ENCODE results near the gene APPBP2. TPM values are rescaled to one million over a fixed set of nuclear protein-coding genes. Genes with fewer than 3 reads are reported as not detected.

Gene APPBP2
- total and polyA plus RNA-seq, 2 donors from 2014 or later: 10.9 to 44.4 TPM

- no peak for FAIRE-seq
- no peaks in the 10 kb centered on the region for H3K27me3 ChIP-seq (ENCODE audit: control insufficient read depth, insufficient read depth, low read length)
- intact Hi-C loops (cut with DNase I): no loop called here
- H3K9ac ChIP-seq (ENCODE audit: low read length in 3 of 3): no peak overlapping the region
- no peak overlapping the region for H3K27ac ChIP-seq (ENCODE audit: low read depth in 2 of 2, low read length in 2 of 2)
- H3K4me3 ChIP-seq (ENCODE audit: low read length in 3 of 3): no peak overlapping the region
- peaks cover 4 to 8% (median 4%) of the 10 kb centered on the region in 3 donors for H3K36me3 ChIP-seq (ENCODE audit: control insufficient read depth in 2 of 3, insufficient read depth in 3 of 3, low read length in 3 of 3)
- TF ChIP-seq CTCF (IDR thresholded peaks at IDR 0.05; ENCODE audit: borderline replicate concordance, extremely low read depth, insufficient read depth): no peak
- H3K4me1 ChIP-seq (ENCODE audit: control insufficient read depth in 2 of 3, insufficient read depth in 2 of 3, low read depth in 1 of 3, low read length in 3 of 3): no peaks in the 10 kb centered on the region
- DNase-seq: peak in 1 of 5 donors; percentile 11
- no peaks in the 10 kb centered on the region for H3K9me3 ChIP-seq (ENCODE audit: control insufficient read depth in 2 of 3, insufficient read depth in 1 of 3, low read length in 3 of 3)
Measured at GRCh38 chr17:60442271-60443173, 83.5 kb downstream of the APPBP2 start.

- Histone ChIP-seq H3K9me3 (ENCODE audit: control insufficient read depth in 2 of 3, insufficient read depth in 1 of 3, low read length in 3 of 3) (no peaks in the 10 kb centered on the region), H3K27ac (ENCODE audit: low read depth in 2 of 2, low read length in 2 of 2) (no peak overlapping the region), H3K4me3 (ENCODE audit: low read length in 3 of 3) (no peak overlapping the region), H3K9ac (ENCODE audit: low read length in 3 of 3) (no peak overlapping the region), H3K36me3 (ENCODE audit: control insufficient read depth in 2 of 3, insufficient read depth in 3 of 3, low read length in 3 of 3) (no peaks in the 10 kb centered on the region), H3K27me3 (ENCODE audit: control insufficient read depth, insufficient read depth, low read length) (no peaks in the 10 kb centered on the region), H3K4me1 (ENCODE audit: control insufficient read depth in 2 of 3, insufficient read depth in 2 of 3, low read depth in 1 of 3, low read length in 3 of 3) (no peaks in the 10 kb centered on the region)
- no peak for DNase-seq
- FAIRE-seq: no peak
- intact Hi-C loops (cut with DNase I): no loop called here
- no peak for TF ChIP-seq CTCF (IDR thresholded peaks at IDR 0.05; ENCODE audit: borderline replicate concordance, extremely low read depth, insufficient read depth)
Measured at GRCh38 chr17:60439501-60439900, 86.5 kb downstream of the APPBP2 start.

- no peaks in the 10 kb centered on the region for H3K9me3 ChIP-seq (ENCODE audit: control insufficient read depth in 2 of 3, insufficient read depth in 1 of 3, low read length in 3 of 3)
- no peaks in the 10 kb centered on the region for H3K27me3 ChIP-seq (ENCODE audit: control insufficient read depth, insufficient read depth, low read length)
- DNase-seq: no peak
- FAIRE-seq: no peak
- no peaks in the 10 kb centered on the region for H3K4me1 ChIP-seq (ENCODE audit: control insufficient read depth in 2 of 3, insufficient read depth in 2 of 3, low read depth in 1 of 3, low read length in 3 of 3)
- no peak for TF ChIP-seq CTCF (IDR thresholded peaks at IDR 0.05; ENCODE audit: borderline replicate concordance, extremely low read depth, insufficient read depth)
- no peaks in the 10 kb centered on the region for H3K36me3 ChIP-seq (ENCODE audit: control insufficient read depth in 2 of 3, insufficient read depth in 3 of 3, low read length in 3 of 3)
- no peak overlapping the region for H3K27ac ChIP-seq (ENCODE audit: low read depth in 2 of 2, low read length in 2 of 2)
- H3K4me3 ChIP-seq (ENCODE audit: low read length in 3 of 3): no peak overlapping the region
- no peak overlapping the region for H3K9ac ChIP-seq (ENCODE audit: low read length in 3 of 3)
- intact Hi-C loops (cut with DNase I): no loop called here
Measured at GRCh38 chr17:60436676-60437075, 89.4 kb downstream of the APPBP2 start.
